ENCODE data around the gene IL1RAPL1.

IL1RAPL1 gene

GRCh38 chrX:29792335-29792734 is 1205.1 kb downstream of the IL1RAPL1 start:
- no peak for DNase-seq (ENCODE audit: low read depth)

GRCh38 chrX:29797156-29797555 is 1209.9 kb downstream of the IL1RAPL1 start:
- DNase-seq (ENCODE audit: low read depth) = no peak

DNA sequence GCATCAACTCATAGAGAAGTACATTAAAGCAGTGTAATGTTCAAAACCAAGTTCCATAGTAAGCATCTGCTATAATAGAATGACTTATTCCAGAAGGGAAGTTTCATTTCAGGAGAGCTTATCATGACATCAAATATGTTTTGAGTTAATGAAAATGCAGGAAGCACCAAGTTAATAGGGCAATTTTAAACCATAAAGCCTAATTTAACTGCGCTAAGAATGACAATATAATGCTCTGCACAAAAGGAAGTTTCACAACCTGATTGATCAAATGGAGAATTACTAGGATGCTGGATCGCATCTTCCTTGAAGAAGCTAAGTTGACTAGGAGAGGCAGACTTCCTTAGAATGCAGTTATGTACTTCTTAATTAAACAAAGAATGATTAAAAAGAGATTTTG is 1211.2 kb downstream of the IL1RAPL1 start:
- DNase-seq (ENCODE audit: low read depth) = no peak

- no peak for DNase-seq (ENCODE audit: low read depth)
These were observed 1225.9 kb downstream of the IL1RAPL1 start for GRCh38 chrX:29813174-29813573.

DNA sequence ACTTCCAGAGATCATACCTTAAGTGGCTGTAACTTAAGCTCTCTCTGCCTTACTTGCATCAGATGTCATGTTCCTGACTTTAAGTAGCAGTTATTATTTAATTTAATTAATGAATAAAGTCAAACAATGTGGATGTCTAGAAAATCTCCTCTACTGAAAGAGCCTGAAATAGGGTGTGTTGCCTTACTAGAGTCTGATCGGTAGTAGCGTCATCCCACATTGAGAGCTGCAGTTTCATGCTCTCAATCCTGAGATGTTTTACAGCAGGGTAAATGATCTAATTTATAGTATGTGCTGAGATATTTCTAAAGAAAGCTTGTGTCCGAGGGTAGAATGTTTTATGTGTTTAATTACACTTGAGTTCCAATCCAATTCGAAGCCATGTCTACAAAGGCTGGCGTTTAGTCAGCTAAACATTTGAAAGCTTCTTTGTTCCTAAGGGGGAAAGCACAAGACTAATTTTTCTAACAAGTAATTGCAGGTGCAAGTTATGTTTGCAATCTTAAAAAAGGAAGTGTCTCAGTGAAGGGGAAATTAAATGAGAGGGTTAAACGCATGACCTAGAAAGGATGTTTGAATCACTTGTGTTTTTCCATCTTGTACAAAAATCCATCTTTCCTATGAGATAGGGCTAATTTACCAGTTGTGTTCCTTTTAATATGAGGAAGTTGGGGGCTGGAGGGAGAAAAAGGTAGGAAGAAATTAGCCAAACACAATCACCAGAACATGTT is 1237.1 kb downstream of the IL1RAPL1 start:
- DNase-seq (ENCODE audit: low read depth) = no peak

GRCh38 chrX:29826742-29827141 is 1239.5 kb downstream of the IL1RAPL1 start:
- no peak for DNase-seq (ENCODE audit: low read depth)

- no peak for DNase-seq (ENCODE audit: low read depth)
These were observed 1247.1 kb downstream of the IL1RAPL1 start for GRCh38 chrX:29834311-29834710.

GRCh38 chrX:29834764-29835163 is 1247.5 kb downstream of the IL1RAPL1 start:
- DNase-seq (ENCODE audit: low read depth) = no peak

- DNase-seq (ENCODE audit: low read depth) = no peak
These were observed 1254.5 kb downstream of the IL1RAPL1 start for GRCh38 chrX:29841750-29842149.

DNA sequence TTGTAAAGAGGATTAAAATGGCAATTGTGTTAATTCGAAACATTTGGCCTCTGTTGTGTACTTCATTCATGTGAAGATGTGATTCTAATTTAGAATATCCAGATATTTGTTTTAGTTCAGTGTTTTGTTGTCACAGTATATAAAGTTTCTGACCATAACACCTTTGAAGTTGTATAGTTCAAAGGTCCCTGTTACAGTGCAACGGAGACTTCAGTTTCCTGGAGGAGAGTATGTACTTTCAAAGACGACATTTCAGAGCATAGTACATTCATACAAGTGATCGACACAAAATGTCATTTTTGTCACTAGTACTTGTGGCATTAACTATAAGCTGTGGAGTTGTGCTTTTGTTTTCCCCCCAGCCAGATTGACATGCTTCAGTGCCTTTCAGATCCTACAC is 1255.3 kb downstream of the IL1RAPL1 start:
- DNase-seq (ENCODE audit: low read depth) = no peak

DNA sequence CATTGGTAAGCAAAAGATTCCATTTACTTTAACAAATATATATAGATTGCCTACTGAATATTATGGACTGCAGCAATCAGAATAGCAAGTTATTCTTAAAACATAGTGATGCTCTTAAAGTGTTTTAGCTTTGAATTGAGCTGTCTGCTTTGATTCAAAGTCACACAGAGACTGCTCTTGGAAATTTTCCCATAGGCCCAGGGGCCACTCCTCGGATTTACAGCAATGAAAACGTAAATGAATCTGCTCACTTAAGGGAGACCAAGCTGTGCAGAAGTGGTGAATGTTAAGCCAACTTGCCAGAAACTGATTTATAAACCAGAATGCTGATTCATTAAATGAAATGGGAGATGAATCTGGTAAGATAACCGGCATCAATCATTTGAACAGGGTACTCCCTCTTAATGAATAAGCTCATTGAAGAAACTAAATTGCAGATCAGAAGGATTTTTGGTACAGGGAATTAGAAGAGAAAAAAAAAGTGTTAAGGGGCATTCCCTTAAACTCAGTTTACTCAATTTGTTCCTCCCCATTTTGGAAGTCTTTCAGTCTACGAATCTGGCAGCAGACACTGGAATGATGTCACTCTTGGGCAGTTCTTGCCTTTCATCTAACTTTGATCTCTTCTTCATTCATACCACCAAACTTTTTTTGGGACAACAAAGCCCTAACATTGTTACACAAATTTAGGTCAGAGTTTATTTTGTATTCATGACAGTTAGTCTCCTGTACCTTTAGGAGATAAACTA is 1264.8 kb downstream of the IL1RAPL1 start:
- no peak for DNase-seq (ENCODE audit: low read depth)

GRCh38 chrX:29852767-29853166 is 1265.5 kb downstream of the IL1RAPL1 start:
- no peak for DNase-seq (ENCODE audit: low read depth)

DNA sequence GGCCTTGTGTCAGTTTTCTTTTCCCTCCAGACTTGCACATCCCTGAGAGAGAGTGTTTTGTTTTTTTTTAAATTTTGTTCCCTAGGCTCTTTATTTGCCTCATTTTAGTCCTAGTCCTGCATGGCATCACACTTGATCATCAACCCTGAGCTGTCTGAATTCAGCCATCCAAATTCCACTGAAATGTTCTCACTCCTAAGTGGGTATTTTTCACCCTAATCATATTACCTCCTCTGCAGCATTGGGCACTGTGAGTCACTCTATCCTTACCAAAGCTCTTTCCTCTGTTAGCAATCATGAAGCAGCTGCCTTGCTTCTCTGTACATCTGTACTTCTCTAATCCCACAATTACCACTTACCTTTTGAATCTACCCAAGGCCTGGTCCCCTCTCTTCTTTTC is 1271.5 kb downstream of the IL1RAPL1 start:
- DNase-seq (ENCODE audit: low read depth) = no peak

- DNase-seq (ENCODE audit: low read depth) = no peak
These were observed 1275.0 kb downstream of the IL1RAPL1 start for GRCh38 chrX:29862126-29862677.

DNA sequence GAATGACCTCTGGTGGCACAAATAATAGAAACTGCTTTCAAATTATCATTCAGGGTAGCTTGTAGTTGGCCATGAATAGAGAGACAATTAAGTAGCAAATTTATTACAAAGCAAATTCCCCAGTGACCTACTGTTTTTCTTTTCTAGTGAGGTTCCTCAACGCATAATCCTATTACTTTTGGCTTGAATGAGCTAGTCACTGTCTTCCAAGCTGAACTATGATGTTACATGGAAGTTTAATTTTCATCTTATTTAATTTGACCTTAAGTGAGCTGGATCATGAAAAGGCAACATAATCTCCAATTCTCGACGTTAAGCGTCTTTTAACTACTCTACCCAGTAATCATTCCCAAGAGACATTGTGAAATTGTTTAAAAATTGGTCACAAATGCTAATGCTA is 1280.7 kb downstream of the IL1RAPL1 start:
- no peak for DNase-seq (ENCODE audit: low read depth)

DNA sequence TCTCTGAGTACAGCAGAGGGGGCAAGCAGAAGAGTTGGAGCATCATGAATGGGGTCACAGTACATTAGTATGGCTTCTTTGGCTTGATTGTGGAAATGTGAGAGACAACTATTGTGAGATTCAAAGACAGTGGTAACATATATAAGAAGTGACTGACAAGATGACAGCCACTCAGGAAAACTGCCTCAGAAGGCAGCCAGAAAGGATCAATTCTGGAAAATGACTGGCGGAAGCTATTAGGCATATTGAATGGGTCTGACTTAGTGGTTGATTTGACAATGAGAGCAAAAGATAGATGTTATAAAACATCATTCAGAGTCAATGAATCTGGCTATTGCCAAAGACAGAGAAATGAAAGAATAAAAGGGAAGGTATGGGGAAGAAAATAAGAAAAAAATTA is 1282.6 kb downstream of the IL1RAPL1 start:
- DNase-seq (ENCODE audit: low read depth) = no peak

DNA sequence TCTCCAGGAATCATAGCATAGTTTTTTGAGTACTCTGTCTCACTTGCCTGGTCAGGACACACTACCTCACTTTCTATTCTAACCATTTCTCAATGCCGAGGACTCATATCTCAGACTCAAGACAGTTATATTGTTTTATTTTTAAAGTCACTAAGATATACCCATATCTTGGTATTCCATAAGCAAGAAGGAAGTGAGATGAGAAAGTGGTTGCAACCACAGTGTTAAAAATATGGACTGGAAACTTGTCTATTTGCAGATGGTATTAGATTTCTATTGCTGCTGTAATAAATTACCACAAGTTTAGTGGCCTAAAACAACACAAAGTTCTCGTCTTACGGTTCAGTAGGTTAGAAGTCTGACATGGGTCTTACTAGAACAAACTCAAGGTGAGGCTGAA is 1283.4 kb downstream of the IL1RAPL1 start:
- no peak for DNase-seq (ENCODE audit: low read depth)

GRCh38 chrX:29872831-29873230 is 1285.6 kb downstream of the IL1RAPL1 start:
- no peak for DNase-seq (ENCODE audit: low read depth)

DNA sequence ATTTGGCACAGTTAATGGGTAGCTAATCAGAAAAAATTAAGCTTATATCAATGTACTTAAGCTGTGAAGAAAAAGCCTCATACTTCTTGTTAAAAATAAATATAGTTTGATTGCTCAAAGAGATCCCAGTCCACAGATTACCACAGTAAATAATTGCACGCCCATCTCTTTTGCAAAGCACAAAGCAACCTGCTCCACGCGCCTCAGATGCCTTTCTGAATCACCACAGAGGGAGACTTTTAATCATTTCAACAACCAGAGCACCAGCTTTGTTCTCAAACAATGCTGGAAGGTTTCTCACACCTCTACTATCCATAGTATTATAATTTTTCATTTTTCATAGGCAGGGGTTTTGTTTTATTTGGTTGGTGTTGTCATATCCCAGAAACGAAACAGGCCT is 1289.5 kb downstream of the IL1RAPL1 start:
- no peak for DNase-seq (ENCODE audit: low read depth)

DNA sequence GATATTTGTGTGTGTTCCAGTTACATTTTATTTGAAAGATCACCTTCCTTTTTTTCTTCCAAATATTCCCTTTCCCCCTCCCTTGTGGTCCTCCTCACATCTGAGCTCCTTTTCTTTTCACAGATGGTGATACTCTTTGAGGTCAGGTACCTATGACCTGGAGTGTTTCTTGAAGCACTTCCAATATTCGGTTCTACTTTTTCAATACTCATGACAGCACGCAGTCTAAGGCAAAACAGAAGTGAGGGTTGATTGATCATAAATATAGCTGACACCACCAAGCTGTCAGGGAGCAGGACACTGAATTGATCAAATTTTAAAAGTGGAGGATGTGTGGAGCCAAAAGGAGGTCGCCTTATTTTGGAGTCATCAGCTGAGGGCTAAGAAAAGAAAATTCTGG is 1293.7 kb downstream of the IL1RAPL1 start:
- no peak for DNase-seq (ENCODE audit: low read depth)

- no peak for DNase-seq (ENCODE audit: low read depth)
These were observed 1302.8 kb downstream of the IL1RAPL1 start for GRCh38 chrX:29890004-29890403.

DNA sequence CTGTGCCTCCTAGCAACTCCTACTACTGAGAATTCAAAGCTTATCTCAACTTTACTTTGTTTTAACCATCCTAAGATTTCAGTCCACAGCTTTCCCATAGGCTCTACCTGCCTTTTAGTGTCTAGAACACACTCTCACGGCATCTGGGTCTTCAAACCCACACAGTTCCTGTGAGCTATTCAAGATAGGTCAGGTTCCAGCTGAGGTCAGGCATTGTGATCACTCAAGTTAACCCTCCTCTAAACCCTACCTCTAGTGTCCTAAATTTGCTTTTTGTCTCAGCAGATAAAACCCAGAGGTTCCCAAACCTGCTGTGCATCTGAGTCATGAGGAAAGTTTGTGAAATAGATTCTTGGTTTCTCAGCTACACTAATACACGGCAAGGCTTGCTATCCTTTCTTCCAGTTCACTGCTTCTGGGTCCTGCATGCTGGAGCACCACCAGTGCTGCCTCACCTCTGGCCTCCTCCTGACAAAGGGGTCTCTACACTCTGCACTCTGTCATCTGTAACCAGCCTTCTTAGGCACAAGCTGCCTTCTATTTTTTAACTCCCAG is 1303.5 kb downstream of the IL1RAPL1 start:
- no peak for DNase-seq (ENCODE audit: low read depth)

- DNase-seq (ENCODE audit: low read depth) = no peak
These were observed 1314.8 kb downstream of the IL1RAPL1 start for GRCh38 chrX:29902004-29902403.
